Liver (tissue), 9 donors: ENCODE measurements around the gene CRYBG2. TPM values are rescaled to one million over a fixed set of nuclear protein-coding genes. Genes with fewer than 3 reads are reported as not detected.

Source experiments
- DNase-seq: peaks from one replicate; pipeline ENCODE4 v3.0.0-alpha.2; 2017; ENCODE audit warnings: low spot score
- H3K27ac ChIP-seq, 2 donors: one replicate each; pipeline ENCODE4 v1.7.0; 2013; ENCODE audit warnings: inconsistent platforms in 2 of 2, low read length in 2 of 2, control low read depth in 1 of 2, low read depth in 1 of 2, mild to moderate bottlenecking in 1 of 2
- H3K27me3 ChIP-seq, 4 donors: one replicate each; pipeline versions ENCODE4 v1.6.1 to v1.7.0; 2013; ENCODE audit warnings: low read length in 3 of 4, inconsistent platforms in 1 of 4, mild to moderate bottlenecking in 1 of 4, moderate library complexity in 1 of 4; ENCODE audit not compliant: control insufficient read depth in 4 of 4, insufficient read depth in 4 of 4
- H3K36me3 ChIP-seq, 4 donors: one replicate each; pipeline versions ENCODE4 v1.6.1 to v1.7.0; 2013; ENCODE audit warnings: low read length in 3 of 4, mild to moderate bottlenecking in 3 of 4, low read depth in 1 of 4, moderate library complexity in 1 of 4; ENCODE audit not compliant: control insufficient read depth in 4 of 4, insufficient read depth in 3 of 4
- H3K4me1 ChIP-seq, 4 donors: one replicate each; pipeline versions ENCODE4 v1.6.1 to v1.7.0; 2013; ENCODE audit warnings: low read length in 3 of 4, mild to moderate bottlenecking in 3 of 4, moderate library complexity in 1 of 4; ENCODE audit not compliant: control insufficient read depth in 4 of 4, insufficient read depth in 4 of 4
- H3K4me3 ChIP-seq, 3 donors: one replicate each; pipeline versions ENCODE4 v1.6.1 to v1.7.0; 2013; ENCODE audit warnings: low read length in 3 of 3, control low read depth in 1 of 3, low read depth in 1 of 3, mild to moderate bottlenecking in 1 of 3
- H3K9ac ChIP-seq, 2 donors: one replicate each; pipeline ENCODE4 v1.7.0; 2013; ENCODE audit warnings: low read length in 2 of 2, mild to moderate bottlenecking in 2 of 2, moderate library complexity in 2 of 2, control low read depth in 1 of 2, low read depth in 1 of 2
- H3K9me3 ChIP-seq, 4 donors: one replicate each; pipeline versions ENCODE4 v1.6.1 to v1.7.0; 2013; ENCODE audit warnings: low read length in 3 of 4; ENCODE audit not compliant: control insufficient read depth in 4 of 4
- ATF3 ChIP-seq: IDR thresholded peaks from 2 replicates; pipeline ENCODE4 v1.6.1; 2016; ENCODE audit warnings: antibody characterized with exemption
- CTCF ChIP-seq: fragments of 150-350 bp; IDR thresholded peaks from 2 replicates; pipeline ENCODE4 v1.5.1; 2017; ENCODE audit warnings: improper control_type of control experiment, low read depth, low read length; ENCODE audit not compliant: missing input control
- EGR1 ChIP-seq, 2 donors: IDR thresholded peaks; 2 replicates each; pipeline ENCODE4 v1.6.1; 2016 to 2018; ENCODE audit warnings: antibody characterized with exemption in 2 of 2, low read depth in 2 of 2
- FOXA1 ChIP-seq: IDR thresholded peaks from 2 replicates; pipeline ENCODE4 v1.6.1; 2016; ENCODE audit warnings: antibody characterized with exemption
- FOXA2 ChIP-seq: IDR thresholded peaks from 2 replicates; pipeline ENCODE4 v1.6.1; 2016; ENCODE audit warnings: antibody characterized with exemption
- GABPA ChIP-seq, 2 donors: IDR thresholded peaks in 1 of 2; conservative IDR thresholded peaks in 1 of 2; 2 replicates each; pipeline ENCODE4 v1.6.1; 2016; ENCODE audit warnings: antibody characterized with exemption in 2 of 2, mild to moderate bottlenecking in 1 of 2, moderate library complexity in 1 of 2
- HNF4A ChIP-seq, 2 donors: conservative IDR thresholded peaks; 2 replicates each; pipeline ENCODE4 v1.6.1; 2016; ENCODE audit warnings: antibody characterized with exemption in 2 of 2, mild to moderate bottlenecking in 2 of 2
- HNF4G ChIP-seq: IDR thresholded peaks from 2 replicates; pipeline ENCODE4 v1.6.1; 2016; ENCODE audit warnings: antibody characterized with exemption
- JUND ChIP-seq, 2 donors: IDR thresholded peaks; 2 replicates each; pipeline ENCODE4 v1.6.1; 2016; ENCODE audit warnings: antibody characterized with exemption in 2 of 2
- MAX ChIP-seq: IDR thresholded peaks from 2 replicates; pipeline ENCODE4 v1.6.1; 2016; ENCODE audit warnings: antibody characterized with exemption
- NR2F2 ChIP-seq: IDR thresholded peaks from 2 replicates; pipeline ENCODE4 v1.6.1; 2016; ENCODE audit warnings: antibody characterized with exemption
- RAD21 ChIP-seq, 2 donors: IDR thresholded peaks; 2 replicates each; pipeline ENCODE4 v1.6.1; 2016; ENCODE audit warnings: antibody characterized with exemption in 2 of 2, mild to moderate bottlenecking in 2 of 2
- REST ChIP-seq: IDR thresholded peaks from 2 replicates; pipeline ENCODE4 v1.6.1; 2016; ENCODE audit warnings: antibody characterized with exemption, mild to moderate bottlenecking
- RXRA ChIP-seq, 2 donors: IDR thresholded peaks; 2 replicates each; pipeline ENCODE4 v1.6.1; 2017 to 2018; ENCODE audit warnings: antibody characterized with exemption in 2 of 2, mild to moderate bottlenecking in 1 of 2
- SP1 ChIP-seq: IDR thresholded peaks from 2 replicates; pipeline ENCODE4 v1.6.1; 2018; ENCODE audit warnings: antibody characterized with exemption, mild to moderate bottlenecking
- TAF1 ChIP-seq: conservative IDR thresholded peaks from 2 replicates; pipeline ENCODE4 v1.6.1; 2016; ENCODE audit warnings: antibody characterized with exemption, mild to moderate bottlenecking
- YY1 ChIP-seq: IDR thresholded peaks from 2 replicates; pipeline ENCODE4 v1.6.1; 2016; ENCODE audit warnings: antibody characterized with exemption, mild to moderate bottlenecking
- ZBTB33 ChIP-seq: IDR thresholded peaks from 2 replicates; pipeline ENCODE4 v1.6.1; 2016; ENCODE audit warnings: antibody characterized with exemption
- WGBS: extraction: QIAGEN DNeasy Blood & Tissue Kit; methylation state at CpG from one replicate; pipeline ENCODE4 v1.1.7; 2013; 5-methylcytosine and 5-hydroxymethylcytosine counted together
- polyA plus RNA-seq, 2 donors: library from polyadenylated mRNA; stranded (reverse) in 1 of 2; unstranded in 1 of 2; fragments of 200-250 nt in 1 of 2; fragments of >200 nt in 1 of 2; fragmentation: Nextera tagmentation in 1 of 2; extraction: Ambion mirVana in 1 of 2; gene quantifications; one replicate each; pipeline versions ENCODE4 v1.2.1 to v1.2.3, GENCODE V29; 2013 to 2015
- total RNA-seq, 2 donors: library from RNA; depleted of rRNA; stranded (reverse); fragments of >200 nt; gene quantifications; one replicate each; pipeline ENCODE4 v1.2.3, GENCODE V29; 2014
- donor health status: healthy.
- donor health status: healthy.
- donor health status: healthy.
- donor health status: healthy.
- donor health status: healthy.

CRYBG2 gene
- total and polyA plus RNA-seq, 4 donors: under 0.01 to 0.12 (median under 0.01) TPM; not detected in 1

- DNase-seq: no peak
- Histone ChIP-seq H3K9me3 (no peaks in the 10 kb centered on the region), H3K27ac (no peak overlapping the region), H3K4me3 (no peak overlapping the region), H3K9ac (no peak overlapping the region), H3K36me3 (no peaks in the 10 kb centered on the region), H3K4me1 (no peaks in the 10 kb centered on the region), H3K27me3 (no peaks in the 10 kb centered on the region)
- 92% methylated on average over 12 of the region's 12 CpGs for WGBS
- TF ChIP-seq FOXA1: no peak
- TF ChIP-seq RXRA (IDR thresholded peaks at IDR 0.05): no peak
- no peak for TF ChIP-seq JUND (IDR thresholded peaks at IDR 0.05)
- no peak for TF ChIP-seq HNF4G
- TF ChIP-seq MAX: no peak
- TF ChIP-seq SP1: no peak
- no peak for TF ChIP-seq NR2F2
- TF ChIP-seq GABPA (IDR thresholded peaks at IDR 0.05 in 1 of 2, conservative IDR thresholded peaks at IDR 0.05 in 1 of 2): no peak
- no peak for TF ChIP-seq YY1
- TF ChIP-seq HNF4A (conservative IDR thresholded peaks at IDR 0.05): no peak
- TF ChIP-seq CTCF: no peak
- TF ChIP-seq FOXA2: no peak
- TF ChIP-seq TAF1: no peak
- TF ChIP-seq REST: no peak
- TF ChIP-seq EGR1 (IDR thresholded peaks at IDR 0.05; ENCODE audit: low read depth in 2 of 2): no peak
- no peak for TF ChIP-seq ZBTB33
- TF ChIP-seq RAD21 (IDR thresholded peaks at IDR 0.05): no peak
- TF ChIP-seq ATF3: no peak
These were observed 56.7 kb downstream of the CRYBG2 start for GRCh38 chr1:26297057-26297790.
